Measurements from ENCODE around the gene MLST8. TPM values are rescaled to one million over a fixed set of nuclear protein-coding genes. Genes with fewer than 3 reads are reported as not detected.

Gene MLST8
- total and polyA plus RNA-seq, 2 of the 8 experiments (the other 6 are each of a cell fraction or from before 2014, with no cell fraction given), result 67.6 to 321 TPM

DNA sequence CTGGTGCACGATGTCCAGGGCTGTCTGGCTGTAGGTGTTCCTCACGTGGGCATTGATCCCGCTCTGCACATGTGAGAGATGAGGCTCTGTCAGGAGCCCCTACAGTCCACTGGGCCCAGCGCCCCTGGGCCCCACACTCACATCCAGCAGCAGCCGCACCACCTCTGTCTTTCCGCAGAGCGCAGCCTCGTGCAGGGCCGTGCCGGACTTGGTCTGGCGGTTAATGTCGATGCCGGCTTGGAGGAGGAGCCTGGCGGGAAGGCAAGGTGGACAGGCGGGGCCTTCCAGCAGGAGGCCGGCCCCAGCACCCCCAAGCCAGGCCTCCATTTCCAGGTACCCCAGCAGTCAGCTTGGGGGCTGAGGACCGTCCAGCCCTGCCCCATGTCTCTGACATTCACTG is 18.0 kb upstream of the MLST8 start (continued):
- no peak for TF ChIP-seq RBBP5 (IDR thresholded peaks at IDR 0.05; ENCODE audit: borderline replicate concordance, low read depth, low read length)
- TF ChIP-seq, protein P1, sequence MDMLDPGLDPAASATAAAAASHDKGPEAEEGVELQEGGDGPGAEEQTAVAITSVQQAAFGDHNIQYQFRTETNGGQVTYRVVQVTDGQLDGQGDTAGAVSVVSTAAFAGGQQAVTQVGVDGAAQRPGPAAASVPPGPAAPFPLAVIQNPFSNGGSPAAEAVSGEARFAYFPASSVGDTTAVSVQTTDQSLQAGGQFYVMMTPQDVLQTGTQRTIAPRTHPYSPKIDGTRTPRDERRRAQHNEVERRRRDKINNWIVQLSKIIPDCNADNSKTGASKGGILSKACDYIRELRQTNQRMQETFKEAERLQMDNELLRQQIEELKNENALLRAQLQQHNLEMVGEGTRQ (IDR thresholded peaks at IDR 0.05; ENCODE audit: low read length), result no peak
- no peak for TF ChIP-seq BCL11A (IDR thresholded peaks at IDR 0.05; ENCODE audit: low read depth in 2 of 2, low read length in 2 of 2)
- TF ChIP-seq CTBP2 (IDR thresholded peaks at IDR 0.05; ENCODE audit: borderline replicate concordance, insufficient read depth, insufficient read length, low read length), result no peak
- TF ChIP-seq JUND (IDR thresholded peaks at IDR 0.05; ENCODE audit: low read length), result no peak
- TF ChIP-seq SIN3A (conservative IDR thresholded peaks at IDR 0.05 in 1 of 2, IDR thresholded peaks at IDR 0.05 in 1 of 2; ENCODE audit: low read depth in 1 of 2, low read length in 2 of 2), result no peak

All from H1 (cell line).